ENCODE results near the gene RGS4. TPM values are rescaled to one million over a fixed set of nuclear protein-coding genes. Genes with fewer than 3 reads are reported as not detected.

The RGS4 gene
- total and polyA plus RNA-seq, 8 donors = 1.1 to 11.8 (median 2.5) TPM

GRCh38 chr1:163035446-163036249 lies 33.5 kb upstream of the RGS4 start:
- Histone ChIP-seq H3K4me3 (no peak overlapping the region), H3K27ac (no peak overlapping the region), H3K9me3 (no peaks in the 10 kb centered on the region), H3K27me3 (no peaks in the 10 kb centered on the region), H3K36me3 (no peaks in the 10 kb centered on the region), H3K4me1 (no peaks in the 10 kb centered on the region)
- intact Hi-C loops (cut with DNase I) = no loop called here
- ATAC-seq (no peak), DNase-seq (no peak)
- TF ChIP-seq, protein P1, sequence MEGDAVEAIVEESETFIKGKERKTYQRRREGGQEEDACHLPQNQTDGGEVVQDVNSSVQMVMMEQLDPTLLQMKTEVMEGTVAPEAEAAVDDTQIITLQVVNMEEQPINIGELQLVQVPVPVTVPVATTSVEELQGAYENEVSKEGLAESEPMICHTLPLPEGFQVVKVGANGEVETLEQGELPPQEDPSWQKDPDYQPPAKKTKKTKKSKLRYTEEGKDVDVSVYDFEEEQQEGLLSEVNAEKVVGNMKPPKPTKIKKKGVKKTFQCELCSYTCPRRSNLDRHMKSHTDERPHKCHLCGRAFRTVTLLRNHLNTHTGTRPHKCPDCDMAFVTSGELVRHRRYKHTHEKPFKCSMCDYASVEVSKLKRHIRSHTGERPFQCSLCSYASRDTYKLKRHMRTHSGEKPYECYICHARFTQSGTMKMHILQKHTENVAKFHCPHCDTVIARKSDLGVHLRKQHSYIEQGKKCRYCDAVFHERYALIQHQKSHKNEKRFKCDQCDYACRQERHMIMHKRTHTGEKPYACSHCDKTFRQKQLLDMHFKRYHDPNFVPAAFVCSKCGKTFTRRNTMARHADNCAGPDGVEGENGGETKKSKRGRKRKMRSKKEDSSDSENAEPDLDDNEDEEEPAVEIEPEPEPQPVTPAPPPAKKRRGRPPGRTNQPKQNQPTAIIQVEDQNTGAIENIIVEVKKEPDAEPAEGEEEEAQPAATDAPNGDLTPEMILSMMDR (IDR thresholded peaks at IDR 0.05) = no peak

GRCh38 chr1:163036671-163037070 lies 32.5 kb upstream of the RGS4 start:
- intact Hi-C loops (cut with DNase I) = no loop called here
- Histone ChIP-seq H3K36me3 (no peaks in the 10 kb centered on the region), H3K4me3 (no peak overlapping the region), H3K4me1 (no peaks in the 10 kb centered on the region), H3K9me3 (no peaks in the 10 kb centered on the region), H3K27me3 (no peaks in the 10 kb centered on the region), H3K27ac (no peak overlapping the region)
- no peak for ATAC-seq
- TF ChIP-seq, protein P1 (IDR thresholded peaks at IDR 0.05) = no peak
- DNase-seq = no peak

GRCh38 chr1:163038928-163039706 lies 30.0 kb upstream of the RGS4 start:
- Histone ChIP-seq H3K9me3 (no peaks in the 10 kb centered on the region), H3K36me3 (no peaks in the 10 kb centered on the region), H3K27me3 (no peaks in the 10 kb centered on the region), H3K4me1 (no peaks in the 10 kb centered on the region), H3K4me3 (no peak overlapping the region), H3K27ac (no peak overlapping the region)
- no peak for DNase-seq
- TF ChIP-seq, protein P1 (IDR thresholded peaks at IDR 0.05) = no peak
- intact Hi-C loops (cut with DNase I) = no loop called here
- ATAC-seq = no peak

GRCh38 chr1:163039707-163040093 lies 29.5 kb upstream of the RGS4 start:
- ATAC-seq (no peak), DNase-seq (no peak)
- Histone ChIP-seq H3K4me3 (no peak overlapping the region), H3K36me3 (no peaks in the 10 kb centered on the region), H3K27ac (no peak overlapping the region), H3K9me3 (no peaks in the 10 kb centered on the region), H3K27me3 (no peaks in the 10 kb centered on the region), H3K4me1 (no peaks in the 10 kb centered on the region)
- TF ChIP-seq, protein P1 (IDR thresholded peaks at IDR 0.05) = no peak
- intact Hi-C loops (cut with DNase I) = no loop called here

DNA sequence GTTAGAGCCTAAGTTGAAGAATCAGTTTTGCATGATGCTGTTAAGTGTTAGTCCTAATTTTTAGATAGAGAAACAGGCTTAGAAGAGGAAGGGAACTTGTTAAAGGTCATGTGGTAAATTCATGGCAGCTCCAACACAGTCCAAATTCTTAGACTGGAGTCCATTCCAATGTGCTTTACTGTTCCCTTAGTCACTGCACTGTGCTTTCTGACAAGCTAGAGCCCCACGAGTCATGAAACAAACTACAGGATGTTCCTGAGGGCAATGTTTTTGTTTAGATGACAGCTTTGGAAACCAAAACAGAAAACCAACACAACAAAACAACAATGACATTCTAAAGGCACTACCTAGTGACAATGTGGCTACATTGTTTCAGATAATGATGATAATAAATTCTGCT lies 23.1 kb upstream of the RGS4 start:
- no peak overlapping the region for H3K4me3 ChIP-seq
- TF ChIP-seq, protein P1 (IDR thresholded peaks at IDR 0.05) = no peak
- intact Hi-C loops (cut with DNase I) = no loop called here
- no peaks in the 10 kb centered on the region for H3K27me3 ChIP-seq
- H3K9me3 ChIP-seq = no peaks in the 10 kb centered on the region
- H3K4me1 ChIP-seq = no peaks in the 10 kb centered on the region
- H3K27ac ChIP-seq = no peak overlapping the region
- DNase-seq = no peak
- H3K36me3 ChIP-seq = no peaks in the 10 kb centered on the region
- no peak for ATAC-seq

All from left lung (tissue), 10 donors.